GM06990 (cell line): ENCODE measurements around the gene ZNF669.

Experiments
- DNase-seq: peaks from one replicate; pipeline ENCODE4 v3.0.0-alpha.2; 2011; ENCODE audit not compliant: insufficient read length; ENCODE audit errors: extremely low read depth
- H3K27me3 ChIP-seq: replicated peaks from 2 replicates; pipeline ENCODE4 v1.6.0; 2011; ENCODE audit warnings: low read length; ENCODE audit not compliant: control insufficient read depth, insufficient read depth
- H3K36me3 ChIP-seq: 2 replicates; pipeline ENCODE4 v1.5.1; 2011; ENCODE audit warnings: low read length; ENCODE audit not compliant: control insufficient read depth, insufficient read depth
- H3K4me3 ChIP-seq: replicated peaks from 2 replicates; pipeline ENCODE4 v1.5.1; 2011; ENCODE audit warnings: low read depth, mild to moderate bottlenecking, control low read depth, low read length
- TF ChIP-seq, protein P1 (sequence below): IDR thresholded peaks from 2 replicates; pipeline ENCODE4 v1.5.1; 2011; ENCODE audit warnings: low read length, control low read depth, mild to moderate bottlenecking, inconsistent platforms; ENCODE audit not compliant: insufficient read depth, poor library complexity, severe bottlenecking

ZNF669 gene

DNA sequence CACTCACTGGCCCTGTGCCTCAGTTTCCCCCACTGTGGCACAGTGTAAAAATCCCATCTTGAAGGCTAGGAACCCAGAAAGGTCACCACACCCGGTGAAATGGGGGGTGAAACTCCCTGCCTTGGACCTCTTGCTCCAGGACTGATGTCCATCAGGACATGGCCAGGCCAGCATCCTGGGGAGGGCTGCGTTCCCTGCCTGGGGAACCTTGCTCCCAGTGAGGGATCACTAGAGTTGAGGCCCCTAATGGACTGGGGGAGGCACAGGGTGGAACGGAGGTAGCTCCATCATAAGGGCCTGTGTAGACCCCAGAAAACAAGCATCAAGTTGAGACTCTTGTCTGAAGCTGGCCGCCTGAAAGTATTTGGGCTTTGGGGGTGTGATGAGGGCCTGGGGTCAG is 15.2 kb downstream of the ZNF669 start:
- Histone ChIP-seq H3K36me3 (no peaks in the 10 kb centered on the region), H3K27me3 (no peaks in the 10 kb centered on the region), H3K4me3 (no peak overlapping the region)
- DNase-seq = no peak
- TF ChIP-seq, protein P1, sequence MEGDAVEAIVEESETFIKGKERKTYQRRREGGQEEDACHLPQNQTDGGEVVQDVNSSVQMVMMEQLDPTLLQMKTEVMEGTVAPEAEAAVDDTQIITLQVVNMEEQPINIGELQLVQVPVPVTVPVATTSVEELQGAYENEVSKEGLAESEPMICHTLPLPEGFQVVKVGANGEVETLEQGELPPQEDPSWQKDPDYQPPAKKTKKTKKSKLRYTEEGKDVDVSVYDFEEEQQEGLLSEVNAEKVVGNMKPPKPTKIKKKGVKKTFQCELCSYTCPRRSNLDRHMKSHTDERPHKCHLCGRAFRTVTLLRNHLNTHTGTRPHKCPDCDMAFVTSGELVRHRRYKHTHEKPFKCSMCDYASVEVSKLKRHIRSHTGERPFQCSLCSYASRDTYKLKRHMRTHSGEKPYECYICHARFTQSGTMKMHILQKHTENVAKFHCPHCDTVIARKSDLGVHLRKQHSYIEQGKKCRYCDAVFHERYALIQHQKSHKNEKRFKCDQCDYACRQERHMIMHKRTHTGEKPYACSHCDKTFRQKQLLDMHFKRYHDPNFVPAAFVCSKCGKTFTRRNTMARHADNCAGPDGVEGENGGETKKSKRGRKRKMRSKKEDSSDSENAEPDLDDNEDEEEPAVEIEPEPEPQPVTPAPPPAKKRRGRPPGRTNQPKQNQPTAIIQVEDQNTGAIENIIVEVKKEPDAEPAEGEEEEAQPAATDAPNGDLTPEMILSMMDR = no peak

GRCh38 chr1:247087256-247087655 is 16.9 kb downstream of the ZNF669 start:
- TF ChIP-seq, protein P1 = no peak
- DNase-seq = no peak
- no peaks in the 10 kb centered on the region for H3K27me3 ChIP-seq
- no peak overlapping the region for H3K4me3 ChIP-seq
- H3K36me3 ChIP-seq = no peaks in the 10 kb centered on the region

DNA sequence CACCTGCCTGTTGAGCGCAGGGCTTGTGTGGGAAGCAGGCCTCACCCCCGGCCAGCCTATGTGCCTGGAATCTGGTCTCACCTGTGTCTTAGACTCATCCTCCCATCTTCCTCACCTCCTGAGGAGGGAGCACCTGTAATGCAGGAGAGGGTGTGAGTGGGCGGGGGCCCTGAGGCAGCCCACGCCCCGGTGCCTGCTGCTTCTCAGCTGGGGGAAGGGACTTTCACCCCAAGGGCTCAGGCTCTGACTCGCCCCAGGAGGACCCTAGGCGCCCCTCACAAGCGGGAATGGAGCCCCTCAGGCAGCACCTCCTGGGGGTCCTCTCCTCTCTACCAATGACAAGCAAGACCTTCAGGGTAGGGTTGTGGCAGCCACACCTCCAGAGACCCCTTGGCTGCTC is 18.8 kb downstream of the ZNF669 start:
- TF ChIP-seq, protein P1 = no peak
- H3K36me3 ChIP-seq = no peaks in the 10 kb centered on the region
- no peaks in the 10 kb centered on the region for H3K27me3 ChIP-seq
- H3K4me3 ChIP-seq = no peak overlapping the region
- no peak for DNase-seq

DNA sequence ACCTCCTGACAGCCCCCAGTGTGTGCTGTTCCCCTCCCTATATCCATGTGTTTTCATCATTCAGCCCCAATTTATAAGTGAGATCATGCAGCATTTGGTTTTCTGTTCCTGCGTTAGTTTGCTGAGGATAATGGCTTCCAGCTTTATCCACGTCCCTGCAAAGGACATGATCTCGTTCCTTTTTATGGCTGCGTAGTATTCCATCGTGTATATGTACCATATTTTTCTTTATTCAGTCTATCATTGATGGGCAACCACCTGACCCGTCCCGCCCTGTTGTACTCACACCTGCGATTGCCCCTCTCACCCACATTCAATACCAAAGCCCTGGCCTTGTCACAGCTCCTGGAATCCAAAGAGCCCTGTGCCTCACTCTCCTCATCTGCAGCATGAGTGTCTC is 19.4 kb downstream of the ZNF669 start:
- Histone ChIP-seq H3K27me3 (no peaks in the 10 kb centered on the region), H3K36me3 (no peaks in the 10 kb centered on the region), H3K4me3 (no peak overlapping the region)
- TF ChIP-seq, protein P1 = no peak
- DNase-seq = no peak

DNA sequence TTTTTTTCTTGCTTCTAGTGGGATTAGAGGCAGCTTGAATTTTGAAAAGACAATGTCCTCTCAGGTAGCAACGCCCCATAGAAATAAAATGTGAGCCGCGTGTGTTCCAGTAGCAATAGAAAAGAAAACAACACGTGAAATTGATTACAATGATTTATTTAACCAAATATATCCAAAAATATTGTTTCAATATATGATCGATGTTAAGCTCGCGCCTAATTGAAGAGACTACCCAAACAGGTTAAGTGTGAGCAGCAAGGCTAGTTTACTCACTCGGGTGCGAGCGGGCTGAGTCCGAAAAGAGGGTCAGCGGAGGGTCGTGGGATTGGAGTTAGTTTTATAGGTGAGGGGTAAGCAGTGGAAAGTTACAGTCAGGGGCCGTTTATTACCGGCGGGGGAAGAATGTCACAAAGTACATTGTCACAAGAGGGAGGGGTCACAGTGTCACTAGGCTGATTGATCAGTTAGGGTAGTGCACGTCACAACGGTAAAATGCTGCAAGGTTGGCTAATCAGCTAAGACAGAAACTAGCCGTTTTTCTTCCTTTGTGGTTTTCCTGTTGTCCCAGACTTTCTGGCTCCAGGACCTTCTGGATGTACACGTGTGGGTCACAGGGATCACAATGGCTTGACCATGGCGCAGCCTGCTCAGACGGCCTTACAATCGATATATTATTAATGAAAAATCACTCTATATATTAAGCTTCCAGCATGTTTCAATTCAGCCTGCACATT is 24.8 kb downstream of the ZNF669 start:
- Histone ChIP-seq H3K36me3 (no peaks in the 10 kb centered on the region), H3K27me3 (no peaks in the 10 kb centered on the region), H3K4me3 (peak overlapping the region; percentile 81)
- DNase-seq = no peak
- TF ChIP-seq, protein P1 = no peak
